HG03457 (cell line): Measurements from ENCODE around the gene PTPN13.

ENCODE experiments used
- ATAC-seq: cut with Tn5 transposase; IDR thresholded peaks from one replicate; pipeline ENCODE4 v1.9.1; 2021; ENCODE audit warnings: moderate number of reproducible peaks; ENCODE audit not compliant: unreplicated experiment

Gene PTPN13

GRCh38 chr4:86809809-86810208, 215.7 kb downstream of the PTPN13 start:
- no peak for ATAC-seq

GRCh38 chr4:86810847-86811246, 216.7 kb downstream of the PTPN13 start:
- no peak for ATAC-seq

- no peak for ATAC-seq
Observed at GRCh38 chr4:86815653-86816052, 221.5 kb downstream of the PTPN13 start.

- no peak for ATAC-seq
Observed at GRCh38 chr4:86816501-86817273, 222.6 kb downstream of the PTPN13 start.

GRCh38 chr4:86818211-86818610, 224.1 kb downstream of the PTPN13 start:
- ATAC-seq = no peak

- ATAC-seq = no peak
Observed at GRCh38 chr4:86818841-86819240, 224.7 kb downstream of the PTPN13 start.

GRCh38 chr4:86819561-86819960, 225.4 kb downstream of the PTPN13 start:
- ATAC-seq = no peak

- ATAC-seq = no peak
Observed at GRCh38 chr4:86821151-86821550, 227.0 kb downstream of the PTPN13 start.

GRCh38 chr4:86822136-86822535, 228.0 kb downstream of the PTPN13 start:
- ATAC-seq = no peak

GRCh38 chr4:86825511-86825910, 231.4 kb downstream of the PTPN13 start:
- ATAC-seq = no peak

- ATAC-seq = no peak
Observed at GRCh38 chr4:86831262-86832130, 237.4 kb downstream of the PTPN13 start.

GRCh38 chr4:86833615-86834014, 239.5 kb downstream of the PTPN13 start:
- no peak for ATAC-seq

GRCh38 chr4:86834901-86835300, 240.8 kb downstream of the PTPN13 start:
- no peak for ATAC-seq

GRCh38 chr4:86835677-86836076, 241.6 kb downstream of the PTPN13 start:
- no peak for ATAC-seq

- no peak for ATAC-seq
Observed at GRCh38 chr4:86837691-86838503, 243.8 kb downstream of the PTPN13 start.

- no peak for ATAC-seq
Observed at GRCh38 chr4:86840858-86841257, 246.7 kb downstream of the PTPN13 start.

- no peak for ATAC-seq
Observed at GRCh38 chr4:86841309-86841708, 247.2 kb downstream of the PTPN13 start.

GRCh38 chr4:86845593-86845992, 251.5 kb downstream of the PTPN13 start:
- no peak for ATAC-seq

GRCh38 chr4:86846921-86847320, 252.8 kb downstream of the PTPN13 start:
- no peak for ATAC-seq

GRCh38 chr4:86847571-86847970, 253.5 kb downstream of the PTPN13 start:
- no peak for ATAC-seq

GRCh38 chr4:86848136-86848535, 254.0 kb downstream of the PTPN13 start:
- ATAC-seq = no peak
